Endodermal cell (in vitro differentiated cells): Measurements from ENCODE around the gene XBP1. TPM values are rescaled to one million over a fixed set of nuclear protein-coding genes. Genes with fewer than 3 reads are reported as not detected.

Experiments
- DNase-seq: peaks from one replicate; pipeline ENCODE4 v3.0.0-alpha.2; 2017
- H3K27ac ChIP-seq: 2 replicates; pipeline ENCODE4 v1.5.1; 2013; ENCODE audit warnings: mild to moderate bottlenecking, low read depth, low read length, moderate library complexity
- H3K27me3 ChIP-seq: 2 replicates; pipeline ENCODE4 v1.6.1; 2013; ENCODE audit warnings: mild to moderate bottlenecking, low read length, moderate library complexity; ENCODE audit not compliant: insufficient read depth, control insufficient read depth, poor library complexity, severe bottlenecking
- H3K36me3 ChIP-seq: 2 replicates; pipeline ENCODE4 v1.7.0; 2013; ENCODE audit warnings: mild to moderate bottlenecking, low read length, moderate library complexity; ENCODE audit not compliant: control insufficient read depth, insufficient read depth
- H3K4me1 ChIP-seq: one replicate; pipeline ENCODE4 v1.7.0; 2013; ENCODE audit warnings: low read length; ENCODE audit not compliant: control insufficient read depth, insufficient read depth
- H3K4me3 ChIP-seq: 2 replicates; pipeline ENCODE4 v1.5.1; 2013; ENCODE audit warnings: mild to moderate bottlenecking, low read length, moderate library complexity
- H3K9ac ChIP-seq: 2 replicates; pipeline ENCODE4 v1.6.1; 2013; ENCODE audit warnings: mild to moderate bottlenecking, low read length, moderate library complexity; ENCODE audit not compliant: poor library complexity, severe bottlenecking; ENCODE audit errors: extremely low read depth
- H3K9me3 ChIP-seq: 2 replicates; pipeline ENCODE4 v1.6.1; 2013; ENCODE audit warnings: mild to moderate bottlenecking, low read length, moderate library complexity; ENCODE audit not compliant: control insufficient read depth
- H3K27ac Mint-ChIP-seq: 2 replicates; pipeline ENCODE4 v1.8.0; 2020; ENCODE audit warnings: mixed read lengths
- H3K27me3 Mint-ChIP-seq: 2 replicates; pipeline ENCODE4 v1.8.0; 2021; ENCODE audit warnings: mild to moderate bottlenecking, mixed read lengths; ENCODE audit not compliant: insufficient read depth
- H3K36me3 Mint-ChIP-seq: 2 replicates; pipeline ENCODE4 v1.8.0; 2020; ENCODE audit warnings: low read depth, mixed read lengths
- H3K4me1 Mint-ChIP-seq: 2 replicates; pipeline ENCODE4 v1.8.0; 2020; ENCODE audit warnings: mixed read lengths
- H3K4me3 Mint-ChIP-seq: 2 replicates; pipeline ENCODE4 v1.8.0; 2020; ENCODE audit warnings: mild to moderate bottlenecking, moderate library complexity, mixed read lengths
- H3K9me3 Mint-ChIP-seq: 2 replicates; pipeline ENCODE4 v1.8.0; 2020; ENCODE audit warnings: mild to moderate bottlenecking, mixed read lengths
- CTCF ChIP-seq: fragments of 200-600 bp; sonication (generic); conservative IDR thresholded peaks from 2 replicates; pipeline ENCODE4 v1.5.0; 2021; ENCODE audit warnings: antibody characterized with exemption, mild to moderate bottlenecking
- WGBS, 2 experiments: methylation state at CpG; one replicate each; pipeline versions ENCODE4 v1.1.5 to v1.1.7; 2013; ENCODE audit warnings: missing lambda C conversion rate in 2 of 2, mixed read lengths in 1 of 2; ENCODE audit not compliant: insufficient coverage in 1 of 2, insufficient read length in 1 of 2; 5-methylcytosine and 5-hydroxymethylcytosine counted together
- total RNA-seq, 2 donors: library from RNA; stranded (reverse); fragmentation: NEBNext Ultra II Directional in 1 of 2; extraction: Animal tissue kit (Norgen Biotek cat#: 25700) in 1 of 2; gene quantifications; 2 replicates in 1 of 2; 3 replicates in 1 of 2; pipeline ENCODE4 v1.2.1, GENCODE V29; 2021

XBP1 gene
- total RNA-seq, 2 donors from 2014 or later, result 103 to 111 TPM

- H3K27ac Mint-ChIP-seq, result no peak overlapping the region
- 100% methylated on average over 1 of the region's 1 CpG; no CpG with 5 or more reads in 1 of the 2 experiments for WGBS, 2 experiments
- H3K27me3 Mint-ChIP-seq, result no peaks in the 10 kb centered on the region
- H3K4me1 Mint-ChIP-seq, result no peaks in the 10 kb centered on the region
- DNase-seq, result no peak
- Histone ChIP-seq H3K27ac (no peak overlapping the region), H3K4me3 (no peak overlapping the region), H3K4me1 (no peaks in the 10 kb centered on the region), H3K9me3 (no peaks in the 10 kb centered on the region), H3K27me3 (no peaks in the 10 kb centered on the region), H3K9ac (no peak overlapping the region), H3K36me3 (no peaks in the 10 kb centered on the region)
- no peaks in the 10 kb centered on the region for H3K9me3 Mint-ChIP-seq
- no peak overlapping the region for H3K4me3 Mint-ChIP-seq
- TF ChIP-seq CTCF, result no peak
- no peaks in the 10 kb centered on the region for H3K36me3 Mint-ChIP-seq
Measured at GRCh38 chr22:28832731-28833130, 32.4 kb upstream of the XBP1 start.

GRCh38 chr22:28831140-28832072, 31.0 kb upstream of the XBP1 start:
- no peak for TF ChIP-seq CTCF
- Histone ChIP-seq H3K9me3 (no peaks in the 10 kb centered on the region), H3K4me1 (no peaks in the 10 kb centered on the region), H3K9ac (no peak overlapping the region), H3K4me3 (no peak overlapping the region), H3K27me3 (no peaks in the 10 kb centered on the region), H3K36me3 (no peaks in the 10 kb centered on the region), H3K27ac (no peak overlapping the region)
- Mint-ChIP-seq H3K4me3 (no peak overlapping the region), H3K9me3 (no peaks in the 10 kb centered on the region), H3K36me3 (no peaks in the 10 kb centered on the region), H3K4me1 (no peaks in the 10 kb centered on the region), H3K27ac (no peak overlapping the region), H3K27me3 (no peaks in the 10 kb centered on the region)
- 92 to 95% methylated on average over 4 to 7 of the region's 7 CpGs for WGBS, 2 experiments
- DNase-seq, result no peak

- no peaks in the 10 kb centered on the region for H3K27me3 ChIP-seq
- no peak overlapping the region for H3K9ac ChIP-seq
- H3K9me3 ChIP-seq, result no peaks in the 10 kb centered on the region
- 94 to 100% methylated on average over 2 to 3 of the region's 3 CpGs for WGBS, 2 experiments
- no peak for TF ChIP-seq CTCF
- H3K4me1 ChIP-seq, result no peaks in the 10 kb centered on the region
- H3K36me3 Mint-ChIP-seq, result peaks cover 3% of the 10 kb centered on the region
- no peak overlapping the region for H3K27ac ChIP-seq
- no peaks in the 10 kb centered on the region for H3K27me3 Mint-ChIP-seq
- no peak overlapping the region for H3K4me3 Mint-ChIP-seq
- DNase-seq, result no peak
- H3K36me3 ChIP-seq, result no peaks in the 10 kb centered on the region
- no peaks in the 10 kb centered on the region for H3K4me1 Mint-ChIP-seq
- no peaks in the 10 kb centered on the region for H3K9me3 Mint-ChIP-seq
- no peak overlapping the region for H3K4me3 ChIP-seq
- no peak overlapping the region for H3K27ac Mint-ChIP-seq
Measured at GRCh38 chr22:28830441-28830840, 30.1 kb upstream of the XBP1 start.
